Measurements from ENCODE around the gene MCCC2.
A peak's percentile ranks its signal among the peaks of the same experiment; 100 is the strongest.
"Not testable (repeated sequence)": the region's sequence is repeated elsewhere in the genome, so short reads cannot be mapped to it uniquely, and the experiment has no call there.

Gene MCCC2

GRCh38 chr5:71586941-71587765 is at the start of gene MCCC2:
MCCC2 (plus strand) TSS chr5:71587340; CDS start chr5:71587426, 86 bp downstream.
- peak; percentile 94 for DNase-seq

GRCh38 chr5:71537687-71538086 is 49.5 kb upstream of the MCCC2 start:
- peak; percentile 39 for DNase-seq

- not testable (repeated sequence) for DNase-seq
Observed at GRCh38 chr5:71550885-71551284, 36.3 kb upstream of the MCCC2 start.

GRCh38 chr5:71551582-71551981 is 35.6 kb upstream of the MCCC2 start:
- not testable (repeated sequence) for DNase-seq

- DNase-seq = not testable (repeated sequence)
Observed at GRCh38 chr5:71552026-71552749, 35.0 kb upstream of the MCCC2 start.

GRCh38 chr5:71563161-71563560 is 24.0 kb upstream of the MCCC2 start:
- DNase-seq = no peak

- DNase-seq = no peak
Observed at GRCh38 chr5:71564895-71565294, 22.2 kb upstream of the MCCC2 start.

GRCh38 chr5:71569748-71570509 is 17.2 kb upstream of the MCCC2 start:
- no peak for DNase-seq

GRCh38 chr5:71571811-71572210 is 15.3 kb upstream of the MCCC2 start:
- DNase-seq = not testable (repeated sequence)

GRCh38 chr5:71573591-71573990 is 13.5 kb upstream of the MCCC2 start:
- DNase-seq = no peak

- DNase-seq = not testable (repeated sequence)
Observed at GRCh38 chr5:71575588-71575987, 11.6 kb upstream of the MCCC2 start.

GRCh38 chr5:71576241-71576640 is 10.9 kb upstream of the MCCC2 start:
- DNase-seq = no peak

- DNase-seq = not testable (repeated sequence)
Observed at GRCh38 chr5:71577839-71578238, 9.3 kb upstream of the MCCC2 start.

GRCh38 chr5:71582945-71583584 is 4.1 kb upstream of the MCCC2 start:
- DNase-seq = no peak

- DNase-seq = peak; percentile 53
Observed at GRCh38 chr5:71586052-71586940, 844 bp upstream of the MCCC2 start.

- DNase-seq = no peak
Observed at GRCh38 chr5:71587766-71588532, 809 bp downstream of the MCCC2 start.

- DNase-seq = no peak
Observed at GRCh38 chr5:71588533-71588885, 1.4 kb downstream of the MCCC2 start.

GRCh38 chr5:71589903-71590302 is 2.8 kb downstream of the MCCC2 start:
- no peak for DNase-seq

- DNase-seq = no peak
Observed at GRCh38 chr5:71591100-71591499, 4.0 kb downstream of the MCCC2 start.

- no peak for DNase-seq
Observed at GRCh38 chr5:71596169-71596568, 9.0 kb downstream of the MCCC2 start.

GRCh38 chr5:71597001-71597400 is 9.9 kb downstream of the MCCC2 start:
- DNase-seq = no peak
